C4-2B (cell line): ENCODE data around the gene DUOX1.

Experiments used
- ZFX ChIP-seq: fragments of 450-650 bp; IDR thresholded peaks from 2 replicates; pipeline ENCODE4 v1.6.1; 2017
- TF ChIP-seq, protein P1 (sequence below): fragments of 450-650 bp; conservative IDR thresholded peaks from 2 replicates; pipeline ENCODE4 v1.5.1; 2017; ENCODE audit warnings: mild to moderate bottlenecking

DNA sequence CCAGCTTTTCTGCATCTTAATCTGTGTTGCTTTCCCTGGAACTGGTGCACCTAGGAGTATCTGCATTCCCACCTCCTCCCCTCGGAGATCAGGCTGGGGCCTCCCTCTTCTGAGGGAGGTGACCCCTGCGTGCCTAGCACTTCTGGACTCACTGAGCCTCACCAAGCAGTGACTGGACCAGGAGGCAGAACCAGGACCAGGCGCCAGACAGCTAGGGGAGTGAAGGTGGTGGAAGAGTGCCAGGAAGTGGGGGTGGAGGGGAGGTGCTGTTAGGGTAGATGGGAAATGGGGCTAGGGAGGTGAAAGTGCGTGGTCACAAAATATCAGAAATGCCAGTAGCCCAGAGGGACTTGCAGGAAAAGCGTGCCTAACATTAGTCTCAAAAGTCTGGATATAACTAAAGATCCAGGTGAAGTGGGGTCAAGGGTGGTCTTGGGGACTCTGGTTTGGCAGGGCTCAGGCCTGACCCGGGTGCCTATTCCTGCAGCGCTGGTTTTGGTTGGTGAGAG lies 14.4 kb upstream of the DUOX1 start:
- TF ChIP-seq, protein P1, sequence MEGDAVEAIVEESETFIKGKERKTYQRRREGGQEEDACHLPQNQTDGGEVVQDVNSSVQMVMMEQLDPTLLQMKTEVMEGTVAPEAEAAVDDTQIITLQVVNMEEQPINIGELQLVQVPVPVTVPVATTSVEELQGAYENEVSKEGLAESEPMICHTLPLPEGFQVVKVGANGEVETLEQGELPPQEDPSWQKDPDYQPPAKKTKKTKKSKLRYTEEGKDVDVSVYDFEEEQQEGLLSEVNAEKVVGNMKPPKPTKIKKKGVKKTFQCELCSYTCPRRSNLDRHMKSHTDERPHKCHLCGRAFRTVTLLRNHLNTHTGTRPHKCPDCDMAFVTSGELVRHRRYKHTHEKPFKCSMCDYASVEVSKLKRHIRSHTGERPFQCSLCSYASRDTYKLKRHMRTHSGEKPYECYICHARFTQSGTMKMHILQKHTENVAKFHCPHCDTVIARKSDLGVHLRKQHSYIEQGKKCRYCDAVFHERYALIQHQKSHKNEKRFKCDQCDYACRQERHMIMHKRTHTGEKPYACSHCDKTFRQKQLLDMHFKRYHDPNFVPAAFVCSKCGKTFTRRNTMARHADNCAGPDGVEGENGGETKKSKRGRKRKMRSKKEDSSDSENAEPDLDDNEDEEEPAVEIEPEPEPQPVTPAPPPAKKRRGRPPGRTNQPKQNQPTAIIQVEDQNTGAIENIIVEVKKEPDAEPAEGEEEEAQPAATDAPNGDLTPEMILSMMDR: no peak
- TF ChIP-seq ZFX: no peak
